ENCODE results near the gene FAM180A.
"Not testable (repeated sequence)": the region's sequence is repeated elsewhere in the genome, so short reads cannot be mapped to it uniquely, and the experiment has no call there.

Gene FAM180A

GRCh38 chr7:135748770-135749169 is at the start of gene FAM180A:
Gene FAM180A, minus strand, starts transcription at chr7:135748813. Its CDS starts 233 bp downstream, at chr7:135748580.
- no peak for DNase-seq (ENCODE audit: low spot score)

- DNase-seq (ENCODE audit: low spot score) = no peak
Observed at GRCh38 chr7:135798095-135798494, 49.5 kb upstream of the FAM180A start.

GRCh38 chr7:135795846-135796570 is 47.4 kb upstream of the FAM180A start:
- no peak for DNase-seq (ENCODE audit: low spot score)

GRCh38 chr7:135793841-135794240 is 45.2 kb upstream of the FAM180A start:
- DNase-seq (ENCODE audit: low spot score) = no peak

- no peak for DNase-seq (ENCODE audit: low spot score)
Observed at GRCh38 chr7:135792866-135793265, 44.3 kb upstream of the FAM180A start.

- DNase-seq (ENCODE audit: low spot score) = no peak
Observed at GRCh38 chr7:135792363-135792668, 43.7 kb upstream of the FAM180A start.

GRCh38 chr7:135791543-135792362 is 43.1 kb upstream of the FAM180A start:
- DNase-seq (ENCODE audit: low spot score) = no peak

GRCh38 chr7:135790371-135790977 is 41.9 kb upstream of the FAM180A start:
- DNase-seq (ENCODE audit: low spot score) = no peak

GRCh38 chr7:135789956-135790355 is 41.3 kb upstream of the FAM180A start:
- no peak for DNase-seq (ENCODE audit: low spot score)

- no peak for DNase-seq (ENCODE audit: low spot score)
Observed at GRCh38 chr7:135789431-135789830, 40.8 kb upstream of the FAM180A start.

GRCh38 chr7:135786911-135787310 is 38.3 kb upstream of the FAM180A start:
- no peak for DNase-seq (ENCODE audit: low spot score)

GRCh38 chr7:135785065-135785464 is 36.5 kb upstream of the FAM180A start:
- DNase-seq (ENCODE audit: low spot score) = no peak

GRCh38 chr7:135784013-135784412 is 35.4 kb upstream of the FAM180A start:
- no peak for DNase-seq (ENCODE audit: low spot score)

- no peak for DNase-seq (ENCODE audit: low spot score)
Observed at GRCh38 chr7:135782801-135783200, 34.2 kb upstream of the FAM180A start.

- no peak for DNase-seq (ENCODE audit: low spot score)
Observed at GRCh38 chr7:135782377-135782776, 33.8 kb upstream of the FAM180A start.

- no peak for DNase-seq (ENCODE audit: low spot score)
Observed at GRCh38 chr7:135777626-135778398, 29.2 kb upstream of the FAM180A start.

GRCh38 chr7:135775915-135776314 is 27.3 kb upstream of the FAM180A start:
- DNase-seq (ENCODE audit: low spot score) = not testable (repeated sequence)

GRCh38 chr7:135775230-135775629 is 26.6 kb upstream of the FAM180A start:
- DNase-seq (ENCODE audit: low spot score) = no peak

GRCh38 chr7:135774284-135774683 is 25.7 kb upstream of the FAM180A start:
- DNase-seq (ENCODE audit: low spot score) = no peak

GRCh38 chr7:135773464-135773863 is 24.9 kb upstream of the FAM180A start:
- no peak for DNase-seq (ENCODE audit: low spot score)

- no peak for DNase-seq (ENCODE audit: low spot score)
Observed at GRCh38 chr7:135772639-135773222, 24.1 kb upstream of the FAM180A start.
